GM12865 (cell line): ENCODE measurements around the gene PER2.
"Not testable (repeated sequence)": the region's sequence is repeated elsewhere in the genome, so short reads cannot be mapped to it uniquely, and the experiment has no call there.

Experiments
- DNase-seq: peaks from one replicate; pipeline ENCODE4 v3.0.0; 2010; ENCODE audit warnings: low read depth
- H3K4me3 ChIP-seq: 2 replicates; pipeline ENCODE4 v1.5.1; 2011; ENCODE audit warnings: mild to moderate bottlenecking, low read depth, low read length, control low read depth
- CTCF ChIP-seq: IDR thresholded peaks from 2 replicates; pipeline ENCODE4 v1.5.1; 2011; ENCODE audit warnings: low read length, control low read depth, low read depth, inconsistent platforms; ENCODE audit not compliant: insufficient read depth; ENCODE audit errors: missing control alignments

Gene PER2

GRCh38 chr2:238330391-238330790 lies 42.0 kb upstream of the PER2 start:
- no peak for DNase-seq
- no peak overlapping the region for H3K4me3 ChIP-seq
- TF ChIP-seq CTCF, result no peak

DNA sequence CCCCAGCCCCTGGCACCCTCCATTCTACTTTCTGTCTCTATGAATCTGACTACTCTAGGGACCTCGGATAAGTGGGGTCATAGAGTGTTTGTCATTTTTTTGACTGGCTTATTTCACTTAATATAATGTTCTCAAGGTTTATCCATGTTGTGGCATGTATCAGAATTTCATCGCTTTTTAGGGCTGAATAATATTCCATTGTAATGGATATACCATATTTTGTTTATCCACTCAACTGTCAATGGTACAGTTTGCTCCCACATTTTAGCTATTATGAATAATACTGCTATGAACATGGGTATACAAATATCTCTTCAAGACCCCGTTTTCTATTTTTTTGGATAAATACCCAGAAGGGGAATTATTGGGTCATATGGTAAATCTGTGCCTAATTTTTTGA lies 39.3 kb upstream of the PER2 start:
- no peak for TF ChIP-seq CTCF
- DNase-seq, result no peak
- no peak overlapping the region for H3K4me3 ChIP-seq

DNA sequence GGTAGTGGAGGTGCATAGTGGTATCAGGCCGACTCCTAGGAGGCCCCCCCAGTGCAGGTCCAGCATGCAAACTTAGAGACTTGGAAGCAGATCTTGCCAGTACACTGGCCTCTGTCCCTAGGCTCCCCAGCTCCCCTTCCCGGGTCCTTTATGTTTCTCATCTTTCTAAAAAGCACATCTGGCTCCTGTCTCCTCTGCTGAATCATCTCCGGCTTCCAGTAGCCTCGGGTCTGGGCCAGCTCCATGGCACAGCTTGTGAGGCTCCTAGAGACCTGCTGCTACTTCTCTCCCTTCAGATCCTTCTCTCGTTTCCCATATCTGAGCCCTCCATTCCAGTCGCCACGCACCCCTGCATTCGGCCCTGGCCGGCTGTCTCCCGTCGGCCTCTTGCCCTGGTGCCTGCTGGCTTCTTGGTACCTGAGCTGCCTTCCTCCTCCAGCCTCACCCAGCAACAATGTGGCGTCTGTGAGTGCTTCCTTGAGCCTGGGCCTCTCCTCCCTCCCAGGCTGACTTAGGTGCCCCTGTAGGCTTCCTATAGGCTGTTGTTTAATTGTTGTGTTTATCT lies 38.5 kb upstream of the PER2 start:
- TF ChIP-seq CTCF, result no peak
- no peak overlapping the region for H3K4me3 ChIP-seq
- DNase-seq, result no peak

- no peak for TF ChIP-seq CTCF
- no peak for DNase-seq
- no peak overlapping the region for H3K4me3 ChIP-seq
Observed at GRCh38 chr2:238325694-238326093, 37.3 kb upstream of the PER2 start.

GRCh38 chr2:238324248-238324647 lies 35.8 kb upstream of the PER2 start:
- not testable (repeated sequence) for DNase-seq, H3K4me3 ChIP-seq

DNA sequence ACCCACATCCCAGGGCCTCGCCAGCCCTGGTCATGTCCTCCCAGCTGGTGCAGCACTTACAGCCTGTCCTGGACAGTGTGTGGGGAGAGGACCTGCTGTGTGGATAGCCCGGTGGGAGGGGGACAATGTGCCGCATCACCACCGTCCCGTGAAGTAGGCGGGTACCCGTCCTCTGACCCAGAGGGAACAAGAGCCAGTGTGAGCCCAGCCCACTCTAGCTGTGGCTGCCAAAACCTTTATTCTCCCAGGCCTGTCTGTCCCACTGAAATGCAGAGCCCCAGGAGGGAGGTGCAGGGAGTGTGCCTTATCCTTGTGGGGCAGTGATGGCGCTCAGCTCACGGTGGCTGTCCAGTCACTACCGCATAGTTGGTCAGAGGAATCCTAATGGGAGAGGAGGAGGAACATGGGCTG lies 33.6 kb upstream of the PER2 start:
- no peak for TF ChIP-seq CTCF
- no peak overlapping the region for H3K4me3 ChIP-seq
- DNase-seq, result no peak

GRCh38 chr2:238321467-238321866 lies 33.1 kb upstream of the PER2 start:
- no peak for TF ChIP-seq CTCF
- no peak for DNase-seq
- no peak overlapping the region for H3K4me3 ChIP-seq
